GM18499 (cell line): ENCODE measurements around the gene BEND7.
"Not testable (repeated sequence)": the region's sequence is repeated elsewhere in the genome, so short reads cannot be mapped to it uniquely, and the experiment has no call there.

Experiments
- ATAC-seq: cut with Tn5 transposase; IDR thresholded peaks from one replicate; pipeline ENCODE4 v1.9.1; 2021; ENCODE audit warnings: moderate number of reproducible peaks; ENCODE audit not compliant: insufficient read depth, unreplicated experiment

Gene BEND7

GRCh38 chr10:13483951-13484350 lies 44.9 kb downstream of the BEND7 start:
- ATAC-seq, result no peak

GRCh38 chr10:13483073-13483472 lies 45.7 kb downstream of the BEND7 start:
- ATAC-seq, result no peak

GRCh38 chr10:13481690-13482089 lies 47.1 kb downstream of the BEND7 start:
- ATAC-seq, result no peak

GRCh38 chr10:13475124-13475523 lies 53.7 kb downstream of the BEND7 start:
- ATAC-seq, result no peak

GRCh38 chr10:13473986-13474385 lies 54.8 kb downstream of the BEND7 start:
- no peak for ATAC-seq

- ATAC-seq, result no peak
Observed at GRCh38 chr10:13472359-13472758, 56.5 kb downstream of the BEND7 start.

- no peak for ATAC-seq
Observed at GRCh38 chr10:13470270-13470669, 58.5 kb downstream of the BEND7 start.

GRCh38 chr10:13462551-13462950 lies 66.3 kb downstream of the BEND7 start:
- no peak for ATAC-seq

GRCh38 chr10:13458687-13459012 lies 70.2 kb downstream of the BEND7 start:
- ATAC-seq, result no peak

- no peak for ATAC-seq
Observed at GRCh38 chr10:13457958-13458686, 70.7 kb downstream of the BEND7 start.

- ATAC-seq, result no peak
Observed at GRCh38 chr10:13453896-13454295, 74.9 kb downstream of the BEND7 start.

- no peak for ATAC-seq
Observed at GRCh38 chr10:13450069-13450468, 78.7 kb downstream of the BEND7 start.

GRCh38 chr10:13449296-13449695 lies 79.5 kb downstream of the BEND7 start:
- ATAC-seq, result no peak

- no peak for ATAC-seq
Observed at GRCh38 chr10:13448216-13448615, 80.6 kb downstream of the BEND7 start.

- no peak for ATAC-seq
Observed at GRCh38 chr10:13445656-13446400, 83.0 kb downstream of the BEND7 start.

GRCh38 chr10:13441476-13441875 lies 87.3 kb downstream of the BEND7 start:
- ATAC-seq, result no peak

- no peak for ATAC-seq
Observed at GRCh38 chr10:13440185-13441061, 88.4 kb downstream of the BEND7 start.

- ATAC-seq, result no peak
Observed at GRCh38 chr10:13439313-13440184, 89.3 kb downstream of the BEND7 start.

- ATAC-seq, result no peak
Observed at GRCh38 chr10:13437026-13437555, 91.7 kb downstream of the BEND7 start.

GRCh38 chr10:13427943-13428342 lies 100.9 kb downstream of the BEND7 start:
- not testable (repeated sequence) for ATAC-seq
